Gastrocnemius medialis (tissue), 4 donors: ENCODE measurements around the gene HMGA1.

ENCODE experiments used
- CTCF ChIP-seq, 5 experiments: fragments of 450-650 bp in 3 of 5; fragments of 200-600 bp in 2 of 5; sonication (generic) in 2 of 5; IDR thresholded peaks in 4 of 5; conservative IDR thresholded peaks in 1 of 5; 1 replicate in 4 of 5; 2 replicates in 1 of 5; pipeline ENCODE4 v1.5.1; 2016 to 2019; ENCODE audit warnings: antibody characterized with exemption in 5 of 5, mild to moderate bottlenecking in 3 of 5, moderate library complexity in 3 of 5
- POLR2A ChIP-seq, 2 donors: fragments of 450-650 bp; IDR thresholded peaks; one replicate each; pipeline ENCODE4 v1.6.1; 2017; ENCODE audit warnings: antibody characterized with exemption in 2 of 2, mild to moderate bottlenecking in 2 of 2, moderate library complexity in 2 of 2

GRCh38 chr6:34231566-34232336 is 4.9 kb upstream of the HMGA1 start:
- TF ChIP-seq CTCF (IDR thresholded peaks at IDR 0.05 in 4 of 5, conservative IDR thresholded peaks at IDR 0.05 in 1 of 5), result no peak
- no peak for TF ChIP-seq POLR2A (IDR thresholded peaks at IDR 0.05)
